ENCODE results near the gene LRBA. TPM values are rescaled to one million over a fixed set of nuclear protein-coding genes. Genes with fewer than 3 reads are reported as not detected.

Gene LRBA
- total RNA-seq, 4 donors from 2014 or later = 28.3 to 38.2 (median 32.1) TPM

DNA sequence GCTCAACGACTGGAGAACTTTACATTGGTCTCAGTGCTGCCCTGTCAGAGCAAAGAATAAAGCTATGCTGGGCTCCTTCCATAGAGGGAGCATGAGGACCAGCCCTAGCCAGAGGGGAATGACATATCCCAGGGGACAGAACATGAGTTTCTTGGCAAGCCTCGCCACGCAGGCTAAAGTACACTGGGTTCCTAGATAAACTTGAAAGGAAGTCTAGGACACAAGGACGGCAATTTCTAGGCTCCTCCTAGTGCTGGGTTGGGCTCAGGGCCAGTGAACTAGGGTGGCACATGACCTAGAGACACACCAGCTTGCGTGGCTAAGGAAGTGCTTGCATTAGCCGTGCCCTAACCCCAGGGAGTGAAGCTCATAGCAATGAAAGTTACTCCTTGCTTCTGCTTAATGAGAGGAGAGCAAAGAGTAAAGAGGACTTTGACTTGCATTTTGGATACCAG lies 292.1 kb downstream of the LRBA start:
- TF ChIP-seq, protein P1, sequence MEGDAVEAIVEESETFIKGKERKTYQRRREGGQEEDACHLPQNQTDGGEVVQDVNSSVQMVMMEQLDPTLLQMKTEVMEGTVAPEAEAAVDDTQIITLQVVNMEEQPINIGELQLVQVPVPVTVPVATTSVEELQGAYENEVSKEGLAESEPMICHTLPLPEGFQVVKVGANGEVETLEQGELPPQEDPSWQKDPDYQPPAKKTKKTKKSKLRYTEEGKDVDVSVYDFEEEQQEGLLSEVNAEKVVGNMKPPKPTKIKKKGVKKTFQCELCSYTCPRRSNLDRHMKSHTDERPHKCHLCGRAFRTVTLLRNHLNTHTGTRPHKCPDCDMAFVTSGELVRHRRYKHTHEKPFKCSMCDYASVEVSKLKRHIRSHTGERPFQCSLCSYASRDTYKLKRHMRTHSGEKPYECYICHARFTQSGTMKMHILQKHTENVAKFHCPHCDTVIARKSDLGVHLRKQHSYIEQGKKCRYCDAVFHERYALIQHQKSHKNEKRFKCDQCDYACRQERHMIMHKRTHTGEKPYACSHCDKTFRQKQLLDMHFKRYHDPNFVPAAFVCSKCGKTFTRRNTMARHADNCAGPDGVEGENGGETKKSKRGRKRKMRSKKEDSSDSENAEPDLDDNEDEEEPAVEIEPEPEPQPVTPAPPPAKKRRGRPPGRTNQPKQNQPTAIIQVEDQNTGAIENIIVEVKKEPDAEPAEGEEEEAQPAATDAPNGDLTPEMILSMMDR (IDR thresholded peaks at IDR 0.05; ENCODE audit: low read depth) = no peak

DNA sequence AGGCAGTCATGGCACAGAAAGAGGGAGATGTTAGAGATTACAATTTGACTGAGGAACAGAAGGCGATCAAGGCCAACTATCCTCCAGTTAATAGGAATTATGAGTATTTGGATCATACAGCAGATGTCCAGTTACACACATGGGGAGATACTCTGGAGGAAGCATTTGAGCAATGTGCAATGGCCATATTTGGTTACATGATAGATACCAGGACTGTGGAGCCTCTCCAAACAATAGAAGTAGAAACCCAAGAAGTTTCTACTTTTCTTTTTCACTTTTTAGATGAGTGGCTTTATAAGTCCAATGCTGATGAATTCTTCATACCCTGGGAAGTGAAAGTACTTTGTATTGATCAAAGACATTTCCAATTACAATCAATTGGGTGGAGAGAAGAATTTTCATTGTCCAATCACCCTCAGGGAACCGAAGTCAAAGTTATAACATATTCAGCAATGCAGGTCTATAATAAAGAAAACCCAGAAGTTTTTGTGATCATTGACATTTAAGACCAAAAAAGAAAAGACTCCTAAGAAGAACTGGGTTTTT lies 294.0 kb downstream of the LRBA start:
- TF ChIP-seq, protein P1 (IDR thresholded peaks at IDR 0.05; ENCODE audit: low read depth) = no peak

DNA sequence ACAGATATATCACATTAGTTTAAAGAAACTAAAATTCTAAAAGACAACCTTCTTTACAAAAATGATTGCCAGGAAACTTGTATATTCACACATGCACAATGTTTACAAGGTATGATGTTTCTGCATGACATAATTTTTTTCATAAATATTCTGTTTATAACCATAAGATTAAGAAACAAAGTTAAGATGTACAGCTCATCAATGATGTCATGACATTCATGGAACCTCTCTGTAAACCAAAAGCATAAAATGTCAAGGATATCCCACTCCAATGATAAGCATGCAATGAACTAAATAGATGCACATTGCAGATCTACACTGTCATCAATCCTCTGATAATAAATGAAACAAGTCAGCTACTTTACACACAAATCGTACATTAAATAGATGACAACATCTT lies 297.1 kb downstream of the LRBA start:
- TF ChIP-seq, protein P1 (IDR thresholded peaks at IDR 0.05; ENCODE audit: low read depth) = no peak

DNA sequence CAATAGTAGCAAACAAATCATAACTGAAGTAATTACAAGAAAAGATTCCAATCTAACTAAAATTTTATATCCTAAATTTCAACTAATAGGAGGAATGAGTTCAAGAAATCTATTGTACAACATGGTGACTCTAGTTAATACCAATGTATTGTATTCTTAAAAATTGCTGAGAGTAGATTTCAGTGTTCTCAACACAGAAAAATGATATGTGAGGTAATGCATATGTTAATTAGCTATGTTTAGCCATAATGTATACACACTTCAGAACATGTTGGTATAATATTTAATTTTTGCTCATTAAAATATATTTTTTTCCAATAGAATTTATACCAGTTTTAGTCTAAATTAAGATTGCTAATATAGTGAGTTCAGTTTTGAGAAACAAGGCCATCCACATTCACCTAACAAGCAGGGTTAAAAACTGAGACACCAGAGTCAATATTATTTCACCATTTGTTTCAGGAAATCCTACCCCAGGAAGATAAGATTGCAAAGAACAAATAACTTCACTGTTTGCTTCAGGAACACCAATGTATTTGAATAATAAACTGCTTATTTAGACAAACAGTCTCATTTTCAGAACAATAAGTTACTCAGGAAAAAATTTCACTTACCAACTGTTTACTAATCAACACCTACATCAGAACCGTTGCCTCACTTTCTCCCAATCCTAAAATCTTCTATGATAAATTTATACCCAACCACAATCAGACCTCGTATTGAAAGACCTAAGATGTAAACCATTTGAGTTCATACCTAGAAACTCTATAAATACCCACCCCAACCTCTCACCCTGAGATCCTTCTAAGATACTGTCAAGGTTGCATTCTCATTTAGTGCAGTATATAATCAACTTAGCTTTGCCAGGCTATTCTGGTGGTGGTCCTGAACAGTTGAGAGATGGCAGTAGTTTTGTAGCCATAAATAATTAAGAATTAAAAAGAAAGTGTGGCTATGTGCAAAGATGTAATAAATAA lies 300.3 kb downstream of the LRBA start:
- TF ChIP-seq, protein P1 (IDR thresholded peaks at IDR 0.05; ENCODE audit: low read depth) = no peak

DNA sequence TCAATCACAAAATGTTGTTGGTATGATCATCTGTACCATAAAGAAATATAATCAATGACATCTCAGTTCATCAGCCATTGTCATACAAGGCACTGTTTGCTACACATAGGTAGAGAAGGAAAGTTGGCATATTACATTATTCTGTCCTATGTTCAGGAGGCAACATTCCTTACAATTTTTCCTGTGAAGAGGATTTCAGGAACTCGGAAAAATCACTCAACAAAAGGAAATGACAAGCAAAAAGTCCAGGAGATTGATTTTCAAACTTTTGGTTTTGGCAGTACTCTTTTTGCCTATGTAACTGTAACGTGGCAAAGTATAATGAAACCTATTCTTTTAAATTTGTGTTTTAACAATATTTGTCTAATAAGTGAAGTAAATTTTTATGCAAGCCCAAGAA lies 301.8 kb downstream of the LRBA start:
- TF ChIP-seq, protein P1 (IDR thresholded peaks at IDR 0.05; ENCODE audit: low read depth) = no peak

DNA sequence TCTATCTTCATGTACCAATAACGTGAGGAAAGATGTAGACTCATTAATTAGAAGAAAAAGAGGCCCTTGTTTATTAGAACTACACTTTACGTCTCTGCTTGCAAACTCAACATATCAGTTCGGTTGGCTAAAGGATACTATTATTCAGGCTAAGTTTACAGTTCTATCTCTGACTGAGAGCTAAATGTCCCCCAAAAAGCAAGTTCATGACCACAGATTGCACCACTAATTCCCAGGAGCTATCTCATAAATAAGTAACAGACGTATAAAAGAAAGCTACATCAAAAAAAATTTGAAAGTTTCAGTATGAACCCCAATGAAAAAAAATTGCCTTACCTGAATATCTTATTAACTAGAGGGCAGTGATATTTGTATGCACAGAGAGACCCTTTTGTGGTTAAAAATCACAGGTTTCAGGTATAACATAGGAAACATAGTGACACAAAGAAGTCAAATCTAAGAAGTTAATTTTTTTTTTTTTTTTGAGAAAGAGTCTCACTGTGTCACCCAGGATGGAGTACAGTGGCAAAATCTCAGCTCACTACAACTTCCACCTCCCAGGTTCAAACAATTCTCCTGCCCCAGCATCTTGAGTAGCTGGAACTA lies 304.2 kb downstream of the LRBA start:
- TF ChIP-seq, protein P1 (IDR thresholded peaks at IDR 0.05; ENCODE audit: low read depth) = no peak

DNA sequence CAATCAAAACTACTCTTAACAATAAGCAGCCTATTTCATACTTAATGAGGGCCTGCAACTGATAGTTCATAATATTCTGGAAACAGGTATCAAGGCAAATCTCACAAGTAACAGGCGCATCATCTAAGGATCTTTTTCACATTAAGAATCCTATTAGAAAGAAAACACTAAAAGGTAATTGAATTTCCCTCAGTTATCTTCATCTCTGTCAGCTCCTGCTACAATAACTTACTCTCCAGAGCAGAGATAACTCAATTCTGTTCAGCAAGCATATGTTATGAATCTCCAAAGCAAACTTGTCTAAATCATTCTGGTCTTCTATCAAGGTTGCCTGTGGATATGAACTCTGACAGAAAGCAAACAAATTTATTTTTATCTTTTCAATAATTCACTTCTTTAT lies 307.1 kb downstream of the LRBA start:
- TF ChIP-seq, protein P1 (IDR thresholded peaks at IDR 0.05; ENCODE audit: low read depth) = no peak
